Vagina (tissue), 2 donors: ENCODE measurements around the gene ELANE.
"Not testable (repeated sequence)": the region's sequence is repeated elsewhere in the genome, so short reads cannot be mapped to it uniquely, and the experiment has no call there.

ENCODE experiments used
- POLR2A ChIP-seq, 2 donors: fragments of 450-650 bp; IDR thresholded peaks; one replicate each; pipeline ENCODE4 v1.6.1; 2017; ENCODE audit warnings: antibody characterized with exemption in 2 of 2, mild to moderate bottlenecking in 2 of 2, moderate library complexity in 2 of 2
- TF ChIP-seq, protein P1 (sequence below), 3 experiments: fragments of 450-650 bp in 2 of 3; fragments of 200-600 bp in 1 of 3; sonication (generic) in 1 of 3; IDR thresholded peaks; one replicate each; pipeline ENCODE4 v1.5.1; 2017 to 2019; ENCODE audit warnings: antibody characterized with exemption in 3 of 3, mild to moderate bottlenecking in 2 of 3, moderate library complexity in 2 of 3

DNA sequence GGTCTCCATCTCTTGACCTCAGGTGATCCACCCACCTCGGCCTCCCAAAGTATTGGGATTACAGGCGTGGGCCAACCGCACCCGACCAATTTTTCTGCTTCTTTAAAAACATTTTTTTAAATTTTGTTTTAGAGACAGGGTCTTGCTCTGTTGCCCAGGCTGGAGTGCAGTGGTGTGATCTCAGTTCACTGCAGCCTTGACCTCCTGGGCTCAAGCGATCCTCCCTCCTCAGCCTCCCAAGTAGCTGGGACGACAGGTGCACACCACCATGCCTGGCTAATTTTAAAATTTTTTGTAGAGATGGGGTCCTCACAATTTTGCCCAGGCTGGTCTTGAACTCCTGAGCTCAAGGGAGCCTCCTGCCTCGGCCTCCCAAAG lies 9.3 kb upstream of the ELANE start:
- TF ChIP-seq, protein P1, sequence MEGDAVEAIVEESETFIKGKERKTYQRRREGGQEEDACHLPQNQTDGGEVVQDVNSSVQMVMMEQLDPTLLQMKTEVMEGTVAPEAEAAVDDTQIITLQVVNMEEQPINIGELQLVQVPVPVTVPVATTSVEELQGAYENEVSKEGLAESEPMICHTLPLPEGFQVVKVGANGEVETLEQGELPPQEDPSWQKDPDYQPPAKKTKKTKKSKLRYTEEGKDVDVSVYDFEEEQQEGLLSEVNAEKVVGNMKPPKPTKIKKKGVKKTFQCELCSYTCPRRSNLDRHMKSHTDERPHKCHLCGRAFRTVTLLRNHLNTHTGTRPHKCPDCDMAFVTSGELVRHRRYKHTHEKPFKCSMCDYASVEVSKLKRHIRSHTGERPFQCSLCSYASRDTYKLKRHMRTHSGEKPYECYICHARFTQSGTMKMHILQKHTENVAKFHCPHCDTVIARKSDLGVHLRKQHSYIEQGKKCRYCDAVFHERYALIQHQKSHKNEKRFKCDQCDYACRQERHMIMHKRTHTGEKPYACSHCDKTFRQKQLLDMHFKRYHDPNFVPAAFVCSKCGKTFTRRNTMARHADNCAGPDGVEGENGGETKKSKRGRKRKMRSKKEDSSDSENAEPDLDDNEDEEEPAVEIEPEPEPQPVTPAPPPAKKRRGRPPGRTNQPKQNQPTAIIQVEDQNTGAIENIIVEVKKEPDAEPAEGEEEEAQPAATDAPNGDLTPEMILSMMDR (IDR thresholded peaks at IDR 0.05) = not testable (repeated sequence)
- TF ChIP-seq POLR2A (IDR thresholded peaks at IDR 0.05) = not testable (repeated sequence)
